H1 (cell line): ENCODE data around the gene WDR26. TPM values are rescaled to one million over a fixed set of nuclear protein-coding genes. Genes with fewer than 3 reads are reported as not detected.

ENCODE experiments used
- KDM1A ChIP-seq: fragments of 200-600, 300-600 bp; sonication (generic); IDR thresholded peaks from 2 replicates; pipeline ENCODE4 v1.7.1; 2016; ENCODE audit warnings: mild to moderate bottlenecking, low read length, borderline replicate concordance
- SAP30 ChIP-seq: fragments of 300-600 bp; sonication (generic); IDR thresholded peaks from 2 replicates; pipeline ENCODE4 v1.7.1; 2012; ENCODE audit warnings: low read length, moderate library complexity, mild to moderate bottlenecking, inconsistent platforms; ENCODE audit not compliant: insufficient read depth, insufficient replicate concordance
- polyA plus RNA-seq, 7 experiments: library from polyadenylated mRNA; depleted of rRNA in 3 of 7; stranded (reverse) in 5 of 7; unstranded in 2 of 7; fragments of >200 nt in 5 of 7; fragments of 200-250 nt in 2 of 7; gene quantifications; 1 replicate in 5 of 7; 2 replicates in 1 of 7; 4 replicates in 1 of 7; pipeline versions ENCODE4 v1.2.1 to v1.2.3, GENCODE V29; 2011 to 2013; ENCODE audit warnings: missing spikeins in 2 of 7, mixed read lengths in 2 of 7
- total RNA-seq: library from RNA; stranded (reverse); fragmentation: NEBNext Ultra II Directional; extraction: Animal tissue kit (Norgen Biotek cat#: 25700); gene quantifications from 2 replicates; pipeline ENCODE4 v1.2.1, GENCODE V29; 2021

The WDR26 gene
- total and polyA plus RNA-seq, 2 of the 8 experiments (the other 6 are each of a cell fraction or from before 2014, with no cell fraction given), result 18.0 to 72.5 TPM

DNA sequence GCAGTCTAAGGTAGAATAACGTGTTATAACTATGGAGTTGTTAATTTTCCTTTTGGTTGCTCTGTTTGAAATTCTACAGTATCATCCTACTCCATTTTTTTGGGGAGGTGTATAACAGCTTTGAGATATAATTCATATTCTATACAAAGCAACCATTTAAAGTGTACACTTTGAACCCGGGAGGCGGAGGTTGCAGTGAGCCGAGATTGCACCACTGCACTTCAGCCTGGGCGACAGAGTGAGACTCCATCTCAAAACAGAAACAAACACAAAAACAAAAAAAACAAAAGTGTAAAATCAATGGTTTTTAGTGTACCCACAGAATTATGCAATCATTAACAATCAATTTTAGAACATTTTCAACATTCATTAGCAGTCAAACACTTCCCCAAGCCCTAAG, 44.1 kb downstream of the WDR26 start (continued):
- TF ChIP-seq SAP30, result no peak
- no peak for TF ChIP-seq KDM1A
